ENCODE data around the gene TNFSF11. TPM values are rescaled to one million over a fixed set of nuclear protein-coding genes. Genes with fewer than 3 reads are reported as not detected.

Gene TNFSF11
- total and polyA plus RNA-seq, 12 donors, result not detected

DNA sequence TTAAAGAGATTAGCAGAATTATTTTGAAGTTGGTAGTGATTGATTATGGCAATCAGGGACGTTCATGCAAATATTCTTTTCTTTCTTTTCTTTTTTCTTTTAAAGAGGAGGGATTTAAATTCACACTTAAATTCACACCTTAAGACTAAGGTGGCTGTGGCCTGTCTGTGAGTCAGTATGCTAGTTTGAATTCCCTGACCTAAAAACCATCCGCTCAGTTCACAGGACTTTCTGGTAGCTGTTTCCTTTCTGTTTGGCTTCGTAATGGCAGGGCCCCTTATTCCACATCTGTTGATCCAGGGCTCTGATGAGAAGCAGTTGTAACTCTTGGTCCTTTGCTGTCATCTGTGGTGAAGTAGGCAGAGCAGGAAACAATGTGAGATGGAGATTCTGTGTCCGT lies 7.5 kb downstream of the TNFSF11 start:
- WGBS, 2 donors, result 71 to 76% methylated on average over 4 of the region's 4 CpGs
- H3K36me3 ChIP-seq, result no peaks in the 10 kb centered on the region

GRCh38 chr13:42591602-42592001 lies 17.6 kb downstream of the TNFSF11 start:
- no peak overlapping the region for H3K4me3 ChIP-seq
- DNase-seq (no peak), ATAC-seq (no peak)
- H3K4me1 ChIP-seq, result peaks cover 0 to 9% (median 0%) of the 10 kb centered on the region in 9 donors
- H3K27me3 ChIP-seq, result peaks cover 0 to 35% (median 11%) of the 10 kb centered on the region in 7 donors
- no peak for TF ChIP-seq CTCF (IDR thresholded peaks at IDR 0.05)
- no peaks in the 10 kb centered on the region for H3K36me3 ChIP-seq
- no peaks in the 10 kb centered on the region for H3K9me3 ChIP-seq
- 79 to 88% methylated on average over 4 of the region's 4 CpGs for WGBS, 2 donors
- no peak overlapping the region for H3K27ac ChIP-seq
- intact Hi-C loops (cut with DNase I), result loop anchor here in 5 of 10 donors (10.0 kb wide), 2 partner anchors 543 to 1213 kb away; no protein-coding TSS in a partner anchor

More for the DNA sequence above, 7.5 kb downstream of the TNFSF11 start:
- Histone ChIP-seq H3K27ac (no peak overlapping the region), H3K4me3 (no peak overlapping the region), H3K27me3 (peaks cover 0 to 58% (median 33%) of the 10 kb centered on the region in 7 donors), H3K9me3 (no peaks in the 10 kb centered on the region), H3K4me1 (no peaks in the 10 kb centered on the region)
- no peak for TF ChIP-seq CTCF (IDR thresholded peaks at IDR 0.05)
- intact Hi-C loops (cut with DNase I), result no loop called here
- ATAC-seq (no peak), DNase-seq (no peak)

- H3K4me3 ChIP-seq, result no peak overlapping the region
- no peaks in the 10 kb centered on the region for H3K36me3 ChIP-seq
- peaks cover 0 to 9% (median 0%) of the 10 kb centered on the region in 9 donors for H3K4me1 ChIP-seq
- DNase-seq (no peak), ATAC-seq (no peak)
- no peak for TF ChIP-seq CTCF (IDR thresholded peaks at IDR 0.05)
- intact Hi-C loops (cut with DNase I), result loop anchor here in 5 of 10 donors (10.0 kb wide), 2 partner anchors 542 to 1212 kb away; no protein-coding TSS in a partner anchor
- H3K27ac ChIP-seq, result no peak overlapping the region
- WGBS, 2 donors, result 62% methylated on average over 8 of the region's 8 CpGs
- no peaks in the 10 kb centered on the region for H3K9me3 ChIP-seq
- H3K27me3 ChIP-seq, result peaks cover 0 to 31% (median 20%) of the 10 kb centered on the region in 7 donors
Observed at GRCh38 chr13:42592915-42593900, 19.3 kb downstream of the TNFSF11 start.

- 8 to 13% methylated on average over 7 of the region's 7 CpGs for WGBS, 2 donors
- no peak overlapping the region for H3K27ac ChIP-seq
- DNase-seq (peak in 1 of 2 donors; percentile 42), ATAC-seq (peak in 2 of 8 donors; percentile 58 to 70)
- H3K4me3 ChIP-seq, result no peak overlapping the region
- intact Hi-C loops (cut with DNase I), result loop anchor here in 6 of 10 donors (5.0 to 10.0 kb wide), 6 partner anchors 218 to 1278 kb away; no protein-coding TSS in a partner anchor
- peaks cover 0 to 39% (median 15%) of the 10 kb centered on the region in 7 donors for H3K27me3 ChIP-seq
- H3K36me3 ChIP-seq, result no peaks in the 10 kb centered on the region
- TF ChIP-seq CTCF (IDR thresholded peaks at IDR 0.05), result peak; percentile 73 to 90 (median 84)
- H3K9me3 ChIP-seq, result no peaks in the 10 kb centered on the region
- peaks cover 0 to 9% (median 0%) of the 10 kb centered on the region in 9 donors for H3K4me1 ChIP-seq
Observed at GRCh38 chr13:42594481-42595252, 20.7 kb downstream of the TNFSF11 start.

All from heart right ventricle (tissue), 16 donors.